Central memory CD8-positive, alpha-beta T cell (primary cell): ENCODE measurements around the gene PRSS16.

ENCODE experiments used
- ATAC-seq: fragments of 150-1000 bp; cut with Tn5 transposase; replicated peaks from 2 replicates; pipeline ENCODE4 v1.10.0; 2022; ENCODE audit warnings: mild to moderate bottlenecking, moderate FRiP score, moderate number of reproducible peaks; ENCODE audit not compliant: poor library complexity, severe bottlenecking; ENCODE audit errors: extremely low read depth
- DNase-seq, 2 donors: peaks; one replicate each; pipeline ENCODE4 v3.0.0; 2021; ENCODE audit warnings: low spot score in 2 of 2
- H3K27ac Mint-ChIP-seq: one replicate; pipeline ENCODE4 v1.8.0; 2022; ENCODE audit warnings: low read depth, mild to moderate bottlenecking, moderate library complexity, mixed read lengths
- H3K27me3 Mint-ChIP-seq: one replicate; pipeline ENCODE4 v1.8.0; 2022; ENCODE audit warnings: mixed read lengths
- H3K36me3 Mint-ChIP-seq: one replicate; pipeline ENCODE4 v1.8.0; 2022; ENCODE audit warnings: mild to moderate bottlenecking, moderate library complexity, mixed read lengths; ENCODE audit not compliant: insufficient read depth
- H3K4me1 Mint-ChIP-seq: one replicate; pipeline ENCODE4 v1.8.0; 2022; ENCODE audit warnings: mixed read lengths
- H3K4me3 Mint-ChIP-seq: one replicate; pipeline ENCODE4 v1.8.0; 2022; ENCODE audit warnings: mild to moderate bottlenecking, moderate library complexity, mixed read lengths
- H3K9me3 Mint-ChIP-seq: one replicate; pipeline ENCODE4 v1.8.0; 2022; ENCODE audit warnings: mixed read lengths

PRSS16 gene

GRCh38 chr6:27228963-27229477, 18.5 kb upstream of the PRSS16 start:
- DNase-seq (no peak), ATAC-seq (no peak)
- Mint-ChIP-seq H3K36me3 (peaks cover 5% of the 10 kb centered on the region), H3K27me3 (peaks cover 95% of the 10 kb centered on the region), H3K27ac (no peak overlapping the region), H3K9me3 (no peaks in the 10 kb centered on the region), H3K4me3 (no peak overlapping the region), H3K4me1 (no peaks in the 10 kb centered on the region)

- peaks cover 93% of the 10 kb centered on the region for H3K27me3 Mint-ChIP-seq
- H3K4me3 Mint-ChIP-seq = no peak overlapping the region
- H3K36me3 Mint-ChIP-seq = peaks cover 10% of the 10 kb centered on the region
- H3K27ac Mint-ChIP-seq = no peak overlapping the region
- H3K4me1 Mint-ChIP-seq = no peaks in the 10 kb centered on the region
- no peaks in the 10 kb centered on the region for H3K9me3 Mint-ChIP-seq
- ATAC-seq (no peak), DNase-seq (no peak)
Measured at GRCh38 chr6:27230758-27231111, 16.8 kb upstream of the PRSS16 start.

- Mint-ChIP-seq H3K27ac (peak overlapping the region; percentile 9), H3K9me3 (peaks cover 6% of the 10 kb centered on the region), H3K4me1 (peaks cover 22% of the 10 kb centered on the region), H3K4me3 (no peak overlapping the region), H3K27me3 (peaks cover 88% of the 10 kb centered on the region), H3K36me3 (peaks cover 20% of the 10 kb centered on the region)
- ATAC-seq (no peak), DNase-seq (no peak)
Measured at GRCh38 chr6:27234576-27234975, 12.9 kb upstream of the PRSS16 start.

- Mint-ChIP-seq H3K4me3 (peak overlapping the region; percentile 42), H3K27me3 (peaks cover 81% of the 10 kb centered on the region), H3K4me1 (peaks cover 22% of the 10 kb centered on the region), H3K27ac (peak overlapping the region; percentile 78), H3K9me3 (peaks cover 6% of the 10 kb centered on the region), H3K36me3 (peaks cover 21% of the 10 kb centered on the region)
- no peak for DNase-seq
- ATAC-seq = no peak
Measured at GRCh38 chr6:27237089-27237803, 10.3 kb upstream of the PRSS16 start.

GRCh38 chr6:27238010-27238983, 9.2 kb upstream of the PRSS16 start:
- DNase-seq = no peak

GRCh38 chr6:27239258-27239657, 8.2 kb upstream of the PRSS16 start:
- Mint-ChIP-seq H3K4me1 (peaks cover 22% of the 10 kb centered on the region), H3K4me3 (no peak overlapping the region), H3K9me3 (peaks cover 6% of the 10 kb centered on the region), H3K36me3 (peaks cover 16% of the 10 kb centered on the region), H3K27me3 (peaks cover 80% of the 10 kb centered on the region), H3K27ac (no peak overlapping the region)
- DNase-seq (no peak), ATAC-seq (no peak)

More at GRCh38 chr6:27238010-27238983, 9.2 kb upstream of the PRSS16 start:
- peaks cover 22% of the 10 kb centered on the region for H3K4me1 Mint-ChIP-seq
- peak overlapping the region; percentile 78 for H3K27ac Mint-ChIP-seq
- H3K4me3 Mint-ChIP-seq = peak overlapping the region; percentile 42
- H3K36me3 Mint-ChIP-seq = peaks cover 19% of the 10 kb centered on the region
- ATAC-seq = no peak
- peaks cover 6% of the 10 kb centered on the region for H3K9me3 Mint-ChIP-seq
- H3K27me3 Mint-ChIP-seq = peaks cover 84% of the 10 kb centered on the region

- peaks cover 6% of the 10 kb centered on the region for H3K9me3 Mint-ChIP-seq
- H3K27ac Mint-ChIP-seq = no peak overlapping the region
- peaks cover 11% of the 10 kb centered on the region for H3K36me3 Mint-ChIP-seq
- H3K4me1 Mint-ChIP-seq = peaks cover 22% of the 10 kb centered on the region
- DNase-seq (no peak), ATAC-seq (no peak)
- H3K4me3 Mint-ChIP-seq = no peak overlapping the region
- peaks cover 63% of the 10 kb centered on the region for H3K27me3 Mint-ChIP-seq
Measured at GRCh38 chr6:27241443-27241842, 6.1 kb upstream of the PRSS16 start.

- no peak for ATAC-seq
- peaks cover 51% of the 10 kb centered on the region for H3K27me3 Mint-ChIP-seq
Measured at GRCh38 chr6:27242589-27243265, 4.8 kb upstream of the PRSS16 start.

GRCh38 chr6:27248783-27249182, 1.3 kb downstream of the PRSS16 start:
- Mint-ChIP-seq H3K4me3 (no peak overlapping the region), H3K9me3 (no peaks in the 10 kb centered on the region), H3K36me3 (peaks cover 2% of the 10 kb centered on the region), H3K27me3 (peaks cover 10% of the 10 kb centered on the region), H3K27ac (no peak overlapping the region), H3K4me1 (peaks cover 6% of the 10 kb centered on the region)
- DNase-seq (no peak), ATAC-seq (no peak)

More at GRCh38 chr6:27242589-27243265, 4.8 kb upstream of the PRSS16 start:
- Mint-ChIP-seq H3K27ac (no peak overlapping the region), H3K36me3 (peaks cover 5% of the 10 kb centered on the region), H3K4me1 (peaks cover 9% of the 10 kb centered on the region), H3K9me3 (no peaks in the 10 kb centered on the region), H3K4me3 (no peak overlapping the region)
- DNase-seq = no peak

- peak overlapping the region; percentile 29 for H3K27ac Mint-ChIP-seq
- peaks cover 2% of the 10 kb centered on the region for H3K36me3 Mint-ChIP-seq
- ATAC-seq (no peak), DNase-seq (no peak)
- peak overlapping the region; percentile 86 for H3K4me3 Mint-ChIP-seq
- peaks cover 6% of the 10 kb centered on the region for H3K4me1 Mint-ChIP-seq
- no peaks in the 10 kb centered on the region for H3K9me3 Mint-ChIP-seq
- H3K27me3 Mint-ChIP-seq = peaks cover 18% of the 10 kb centered on the region
Measured at GRCh38 chr6:27250277-27251111, 3.0 kb downstream of the PRSS16 start.

GRCh38 chr6:27251112-27251605, 3.7 kb downstream of the PRSS16 start:
- Mint-ChIP-seq H3K27me3 (peaks cover 25% of the 10 kb centered on the region), H3K4me1 (peaks cover 6% of the 10 kb centered on the region), H3K9me3 (no peaks in the 10 kb centered on the region), H3K36me3 (peaks cover 2% of the 10 kb centered on the region), H3K27ac (peak overlapping the region; percentile 29), H3K4me3 (peak overlapping the region; percentile 86)
- peak in 1 of 2 donors; percentile 16 for DNase-seq
- ATAC-seq = peak; percentile 50
